Activated T-cell treated with anti-CD3 and anti-CD28 coated beads for 48 hours (primary cell): ENCODE results near the gene SRPK2.
"Not testable (repeated sequence)": the region's sequence is repeated elsewhere in the genome, so short reads cannot be mapped to it uniquely, and the experiment has no call there.

Source experiments
- DNase-seq: peaks from one replicate; pipeline ENCODE4 v3.0.0-alpha.2; 2020; ENCODE audit warnings: low read depth

SRPK2 gene

DNA sequence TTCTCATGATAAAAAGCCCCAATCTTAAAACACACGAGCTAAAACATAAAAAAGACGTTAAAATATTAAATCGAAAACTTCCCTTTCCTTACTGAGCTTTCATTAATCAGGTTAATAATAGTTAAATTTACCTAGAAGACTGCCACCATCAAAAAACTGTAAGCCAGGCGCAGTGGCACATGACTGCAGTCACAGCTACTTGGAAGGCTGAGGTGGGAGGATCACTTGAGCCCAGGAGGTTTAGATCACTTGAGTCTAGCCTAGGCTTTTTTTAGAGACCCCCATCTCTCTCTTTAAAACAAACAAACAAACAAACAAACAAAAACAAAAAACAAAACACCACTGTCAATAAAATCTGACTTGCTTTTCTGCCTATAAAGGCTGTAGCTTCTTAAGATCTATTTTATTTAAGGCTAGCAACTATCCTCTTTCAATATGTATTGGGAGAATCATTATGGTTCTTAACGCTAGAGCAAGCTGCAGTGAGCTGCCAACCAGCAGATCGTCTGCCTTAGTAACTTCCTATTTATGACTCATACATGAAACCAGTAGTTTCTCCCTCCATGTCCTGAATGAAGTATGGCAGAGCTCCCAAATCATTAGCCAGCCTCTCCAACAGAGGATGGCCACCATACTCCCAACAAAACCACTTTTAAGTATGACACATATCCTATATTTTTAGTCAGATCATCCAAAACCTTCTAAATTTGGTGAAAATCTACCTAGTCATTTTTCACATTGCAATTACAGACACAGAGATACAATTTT, 163.7 kb downstream of the SRPK2 start:
- DNase-seq: no peak

GRCh38 chr7:105222953-105223352, 165.8 kb downstream of the SRPK2 start:
- DNase-seq: no peak

DNA sequence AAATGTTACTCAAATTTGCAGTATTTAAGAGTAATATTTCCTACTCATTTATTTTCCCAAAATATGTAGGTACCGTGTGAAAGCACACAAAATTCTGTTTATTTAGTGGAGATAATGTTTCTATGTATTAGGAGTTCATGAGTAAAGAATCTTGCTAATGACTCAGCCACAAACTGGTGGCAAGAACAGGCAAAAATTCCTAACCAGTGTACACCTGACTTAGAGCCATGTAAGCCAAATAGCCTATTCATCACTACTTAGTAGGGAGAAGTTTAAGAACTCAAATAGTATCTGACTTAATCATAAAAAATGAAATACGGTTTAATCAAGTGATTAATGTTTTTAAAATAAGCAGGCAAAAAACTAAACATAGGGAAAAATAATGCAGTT, 169.0 kb downstream of the SRPK2 start:
- no peak for DNase-seq

- no peak for DNase-seq
Observed at GRCh38 chr7:105218939-105219770, 169.6 kb downstream of the SRPK2 start.

DNA sequence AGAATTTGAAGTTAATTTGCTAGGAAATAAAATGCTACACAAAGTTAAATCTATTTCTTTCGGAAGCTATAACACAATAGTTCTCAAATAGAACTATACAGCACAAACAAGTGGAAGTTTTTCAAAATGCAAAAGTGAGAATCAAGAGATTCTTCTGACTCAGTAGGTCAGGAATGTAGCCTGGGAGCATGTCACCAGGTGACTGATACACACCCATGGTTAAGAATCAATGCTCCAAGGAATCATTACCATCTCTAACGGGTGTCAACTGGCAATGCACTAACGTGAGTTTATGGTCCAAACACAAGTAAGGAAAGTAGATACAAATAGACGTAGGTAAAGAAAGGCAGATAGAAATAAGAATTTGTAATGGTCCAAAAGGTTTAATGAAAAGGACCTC, 170.5 kb downstream of the SRPK2 start:
- no peak for DNase-seq

DNA sequence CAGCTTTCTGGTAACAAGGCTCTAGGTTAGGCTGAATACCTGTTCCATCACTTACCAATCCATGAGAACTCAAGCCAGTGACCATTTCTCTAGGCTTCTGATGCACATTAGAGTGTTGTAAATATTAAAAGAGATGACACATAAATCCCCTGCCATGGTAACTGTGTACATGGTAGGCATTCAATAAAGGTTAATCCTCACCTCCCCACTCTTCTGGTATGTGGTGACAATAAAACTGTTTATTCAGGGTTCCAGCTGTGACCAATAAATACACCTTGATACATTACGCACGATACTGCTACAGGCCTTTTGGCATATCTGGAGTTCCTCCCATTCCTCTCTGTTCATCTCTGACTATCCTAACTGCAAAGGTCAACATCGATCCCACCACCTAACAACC, 171.9 kb downstream of the SRPK2 start:
- no peak for DNase-seq

GRCh38 chr7:105215821-105216220, 172.9 kb downstream of the SRPK2 start:
- DNase-seq: no peak

GRCh38 chr7:105215182-105215581, 173.5 kb downstream of the SRPK2 start:
- no peak for DNase-seq

GRCh38 chr7:105213611-105214010, 175.1 kb downstream of the SRPK2 start:
- DNase-seq: no peak

DNA sequence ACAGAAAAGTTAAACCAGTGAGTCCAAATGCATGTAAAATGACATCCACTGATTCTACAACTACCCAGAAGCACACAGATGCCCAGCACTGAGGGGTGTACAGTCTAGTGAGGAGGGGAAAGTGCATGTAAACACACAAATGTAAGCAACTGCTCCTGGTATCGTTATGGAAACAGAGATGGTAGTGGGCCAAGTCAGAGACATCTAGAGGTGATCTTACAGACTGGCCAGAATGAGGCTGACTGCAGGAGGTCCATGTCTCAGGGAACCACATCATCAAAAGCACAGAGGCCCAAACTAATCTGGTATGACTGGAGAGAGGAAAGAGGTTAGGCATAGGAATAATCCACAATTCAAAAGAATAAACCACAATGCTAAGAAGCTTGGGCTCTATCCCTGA, 176.5 kb downstream of the SRPK2 start:
- DNase-seq: no peak

GRCh38 chr7:105210721-105211205, 178.0 kb downstream of the SRPK2 start:
- no peak for DNase-seq

GRCh38 chr7:105209870-105210269, 178.9 kb downstream of the SRPK2 start:
- DNase-seq: no peak

DNA sequence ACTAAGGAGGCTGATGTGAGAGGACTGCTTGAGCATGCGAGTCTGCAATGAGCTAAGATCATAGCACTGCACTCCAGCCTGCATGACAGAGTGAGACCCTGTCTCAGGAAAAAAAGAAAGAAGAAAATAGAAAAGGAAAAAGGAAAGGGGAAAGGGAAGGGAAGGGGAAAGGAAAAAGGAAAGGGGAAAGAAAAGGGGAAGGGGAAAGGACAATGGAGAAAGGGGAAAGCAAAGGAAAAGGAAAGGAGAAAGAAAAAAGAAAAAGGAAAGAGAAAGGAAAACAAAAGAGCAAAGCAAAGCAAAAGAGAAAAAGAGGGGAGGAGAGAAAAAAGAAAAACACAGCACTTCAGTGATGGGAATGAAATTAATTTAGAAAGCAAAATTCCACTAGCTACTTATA, 179.3 kb downstream of the SRPK2 start:
- DNase-seq: no peak

DNA sequence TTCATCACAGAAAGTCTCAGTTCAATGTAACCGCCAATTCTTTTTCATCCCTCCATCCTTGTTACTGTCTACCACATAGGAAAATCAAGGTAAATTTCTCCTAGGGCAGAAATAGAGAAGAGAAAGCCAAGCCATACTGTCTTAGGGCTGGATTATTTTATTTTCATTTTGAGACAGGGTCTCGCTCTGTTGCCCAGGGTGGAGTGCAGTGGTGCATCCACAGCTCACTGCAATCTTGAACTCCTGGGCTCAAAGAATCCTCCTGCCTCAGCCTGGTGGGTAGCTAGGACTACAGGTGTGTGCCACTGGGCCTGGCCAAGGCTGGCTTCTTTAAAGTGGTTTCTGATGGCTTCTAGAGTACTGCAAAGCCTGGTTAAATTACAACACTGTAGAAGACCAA, 181.7 kb downstream of the SRPK2 start:
- no peak for DNase-seq

DNA sequence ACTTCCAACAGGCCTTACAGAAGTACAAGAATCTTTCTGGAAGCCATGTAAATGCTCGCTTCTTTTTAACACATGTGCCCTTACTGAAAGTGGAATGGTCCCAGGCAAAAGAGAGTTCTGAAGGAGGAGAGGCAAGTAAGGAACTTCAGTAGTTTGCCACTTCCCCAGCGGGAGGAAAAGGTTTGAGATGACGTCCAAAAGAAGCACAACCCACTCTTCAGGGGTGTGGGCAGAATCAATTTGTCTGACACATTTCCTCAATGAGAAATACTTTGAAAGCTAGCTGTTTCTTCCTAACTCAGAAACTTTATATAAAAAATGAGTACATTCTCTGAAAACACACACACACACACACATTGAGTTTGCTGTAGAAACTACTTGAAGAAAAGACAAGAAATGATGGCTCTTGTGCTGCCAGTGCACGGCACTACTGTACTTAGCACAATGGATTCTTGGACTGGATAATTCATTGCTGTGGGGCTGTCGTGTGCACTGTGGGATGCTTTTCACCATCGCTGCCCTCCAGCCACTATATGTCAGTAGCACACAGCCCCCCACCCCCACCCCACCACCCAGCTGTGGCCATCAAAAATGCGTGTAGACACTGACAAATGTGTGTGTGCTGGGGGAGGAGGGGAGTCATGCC, 183.0 kb downstream of the SRPK2 start:
- peak; percentile 25 for DNase-seq

DNA sequence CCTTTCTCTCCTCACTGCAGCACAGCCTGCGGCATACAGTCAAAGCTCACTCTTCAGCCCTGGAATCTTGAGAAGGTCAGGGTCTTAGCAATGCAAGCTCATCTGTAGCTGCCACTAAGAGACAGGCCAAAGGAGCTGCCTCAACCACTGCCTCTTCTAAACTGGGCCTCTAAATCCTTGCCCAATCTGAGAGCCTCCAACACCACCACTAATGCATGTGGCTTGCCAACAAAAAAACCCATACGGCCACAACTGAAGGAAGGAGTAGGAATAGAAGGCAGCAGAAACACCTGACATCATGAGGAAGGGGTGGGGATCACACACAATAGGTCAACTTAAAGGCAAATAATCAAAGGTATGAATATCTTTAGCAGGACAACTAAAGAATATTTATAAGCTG, 183.8 kb downstream of the SRPK2 start:
- DNase-seq: no peak

GRCh38 chr7:105204520-105204919, 184.2 kb downstream of the SRPK2 start:
- no peak for DNase-seq

DNA sequence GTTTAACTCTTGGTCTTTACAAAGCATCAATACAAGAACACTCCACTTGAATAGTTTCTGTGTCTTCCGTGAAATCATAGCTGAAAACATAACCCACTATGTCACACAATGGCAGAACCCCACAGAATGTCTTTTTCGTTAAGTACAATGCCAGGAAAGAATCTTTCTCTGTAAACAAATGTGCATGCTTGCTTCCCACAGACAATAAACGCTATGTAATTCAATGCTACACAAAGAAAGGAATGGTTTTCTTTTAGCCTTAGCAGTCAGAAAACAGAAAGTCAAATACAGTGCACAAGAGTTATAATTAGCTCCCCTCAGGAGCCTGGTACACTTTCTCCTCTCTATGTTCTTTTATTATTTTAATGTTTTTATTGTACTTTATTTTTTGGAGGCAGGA, 186.1 kb downstream of the SRPK2 start:
- DNase-seq: no peak

DNA sequence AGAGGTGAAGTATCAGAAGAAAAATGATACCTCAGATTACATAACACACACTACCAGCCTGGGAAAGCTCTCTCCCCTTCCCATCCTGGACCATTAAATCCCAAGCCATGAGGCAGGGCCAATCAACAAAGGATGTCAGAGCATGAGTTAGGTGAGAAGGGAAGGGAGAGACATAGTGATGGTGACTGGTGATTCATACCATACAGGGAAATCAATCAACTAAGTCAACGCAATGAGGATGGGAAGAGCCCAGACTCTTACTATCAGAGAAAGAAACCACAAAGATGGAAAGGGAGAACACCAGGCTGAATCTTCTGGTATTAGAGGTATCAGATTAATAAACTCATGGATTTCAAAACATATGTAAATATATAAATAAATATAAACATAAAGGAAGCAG, 189.3 kb downstream of the SRPK2 start:
- DNase-seq: no peak

DNA sequence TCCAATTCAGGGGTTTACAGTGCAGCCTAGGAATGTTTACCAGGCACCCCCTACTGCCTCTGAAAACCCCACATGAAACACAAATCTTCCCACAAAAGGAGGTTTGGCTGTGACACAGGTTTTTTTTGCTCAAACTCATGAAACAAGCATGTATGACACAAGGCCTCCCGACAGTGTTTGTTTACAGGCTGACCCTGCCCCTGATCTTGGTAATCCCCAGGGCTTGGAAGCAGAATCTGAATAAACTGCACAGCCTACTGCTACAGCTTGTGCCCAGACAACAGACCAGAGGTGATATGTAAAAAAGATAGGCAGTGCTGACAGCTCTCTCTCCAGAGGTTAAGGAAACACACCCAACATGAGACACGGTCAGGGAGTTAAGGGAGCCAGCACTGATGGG, 190.5 kb downstream of the SRPK2 start:
- DNase-seq: no peak

GRCh38 chr7:105196473-105196872, 192.2 kb downstream of the SRPK2 start:
- DNase-seq: no peak

GRCh38 chr7:105195891-105196290, 192.8 kb downstream of the SRPK2 start:
- no peak for DNase-seq

DNA sequence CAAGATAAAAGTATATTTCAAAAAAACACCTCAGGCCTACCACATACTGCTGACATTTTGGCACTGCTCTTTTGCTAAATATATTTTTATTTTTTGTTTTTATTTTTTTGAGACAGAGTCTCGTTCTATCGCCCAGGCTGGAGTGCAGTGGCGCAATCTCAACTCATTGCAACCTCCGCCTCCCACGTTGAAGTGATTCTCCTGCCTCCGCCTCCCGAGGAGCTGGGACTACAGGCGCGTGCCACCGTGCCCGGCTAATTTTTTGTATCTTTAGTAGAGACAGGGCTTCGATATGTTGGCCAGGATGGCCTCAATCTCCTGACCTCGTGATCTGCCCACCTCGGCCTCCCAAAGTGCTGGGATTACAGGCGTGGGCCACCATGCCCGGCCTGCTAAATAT, 193.8 kb downstream of the SRPK2 start:
- not testable (repeated sequence) for DNase-seq
